HG02759 (cell line): ENCODE measurements around the gene USP22.
A peak's percentile ranks its signal among the peaks of the same experiment; 100 is the strongest.

Experiments used
- ATAC-seq: cut with Tn5 transposase; IDR thresholded peaks from one replicate; pipeline ENCODE4 v1.9.1; 2021; ENCODE audit warnings: mild to moderate bottlenecking, moderate library complexity; ENCODE audit not compliant: unreplicated experiment

Gene USP22

GRCh38 chr17:21053056-21053455 is 10.2 kb upstream of the USP22 start:
- ATAC-seq, result peak; percentile 73

- ATAC-seq, result no peak
These were observed 6.6 kb upstream of the USP22 start for GRCh38 chr17:21049457-21049856.

- no peak for ATAC-seq
These were observed 3.4 kb upstream of the USP22 start for GRCh38 chr17:21046216-21046615.

GRCh38 chr17:21044971-21045370 is 2.2 kb upstream of the USP22 start:
- no peak for ATAC-seq

GRCh38 chr17:21043296-21044232 is 753 bp upstream of the USP22 start:
- ATAC-seq, result peak; percentile 85

GRCh38 chr17:21041741-21042457 is 912 bp downstream of the USP22 start:
- ATAC-seq, result peak; percentile 20

GRCh38 chr17:21039839-21040575 is 2.8 kb downstream of the USP22 start:
- ATAC-seq, result no peak

GRCh38 chr17:21037117-21037803 is 5.6 kb downstream of the USP22 start:
- ATAC-seq, result no peak

GRCh38 chr17:21036361-21036881 is 6.4 kb downstream of the USP22 start:
- no peak for ATAC-seq

GRCh38 chr17:21035406-21035805 is 7.4 kb downstream of the USP22 start:
- ATAC-seq, result no peak

GRCh38 chr17:21034340-21035235 is 8.2 kb downstream of the USP22 start:
- ATAC-seq, result peak; percentile 66

- no peak for ATAC-seq
These were observed 9.5 kb downstream of the USP22 start for GRCh38 chr17:21033350-21033749.

- no peak for ATAC-seq
These were observed 10.9 kb downstream of the USP22 start for GRCh38 chr17:21031756-21032396.

- ATAC-seq, result no peak
These were observed 12.4 kb downstream of the USP22 start for GRCh38 chr17:21030375-21030774.

GRCh38 chr17:21029515-21029914 is 13.3 kb downstream of the USP22 start:
- no peak for ATAC-seq

GRCh38 chr17:21029036-21029435 is 13.8 kb downstream of the USP22 start:
- no peak for ATAC-seq

- ATAC-seq, result no peak
These were observed 14.6 kb downstream of the USP22 start for GRCh38 chr17:21028192-21028591.

- ATAC-seq, result no peak
These were observed 15.8 kb downstream of the USP22 start for GRCh38 chr17:21027031-21027430.

GRCh38 chr17:21025451-21025850 is 17.4 kb downstream of the USP22 start:
- ATAC-seq, result no peak
